NCI-H2196 (cell line): ENCODE measurements around the gene CD36.

Experiments used
- DNase-seq: peaks from one replicate; lab custom pipeline; 2025; ENCODE audit not compliant: unreplicated experiment; lab: John Stamatoyannopoulos, UW

Gene CD36

GRCh38 chr7:80623503-80624252 is 14.8 kb upstream of the CD36 start:
- no peak for DNase-seq

- DNase-seq: no peak
These were observed 13.7 kb upstream of the CD36 start for GRCh38 chr7:80624763-80625162.

GRCh38 chr7:80629023-80629422 is 9.4 kb upstream of the CD36 start:
- DNase-seq: no peak

GRCh38 chr7:80630608-80631405 is 7.6 kb upstream of the CD36 start:
- no peak for DNase-seq

GRCh38 chr7:80631421-80631820 is 7.0 kb upstream of the CD36 start:
- no peak for DNase-seq

- DNase-seq: no peak
These were observed 6.3 kb upstream of the CD36 start for GRCh38 chr7:80632139-80632538.

GRCh38 chr7:80632819-80633218 is 5.6 kb upstream of the CD36 start:
- DNase-seq: no peak

- no peak for DNase-seq
These were observed 3.9 kb upstream of the CD36 start for GRCh38 chr7:80634505-80634904.

- no peak for DNase-seq
These were observed 2.9 kb upstream of the CD36 start for GRCh38 chr7:80635533-80635932.

GRCh38 chr7:80635998-80636397 is 2.4 kb upstream of the CD36 start:
- no peak for DNase-seq

GRCh38 chr7:80636709-80637108 is 1.7 kb upstream of the CD36 start:
- no peak for DNase-seq

- no peak for DNase-seq
These were observed 988 bp upstream of the CD36 start for GRCh38 chr7:80637454-80637853.

GRCh38 chr7:80639011-80639410 is 569 bp downstream of the CD36 start:
- no peak for DNase-seq

- DNase-seq: no peak
These were observed 2.4 kb downstream of the CD36 start for GRCh38 chr7:80640846-80641245.

GRCh38 chr7:80641548-80641947 is 3.1 kb downstream of the CD36 start:
- no peak for DNase-seq

GRCh38 chr7:80642871-80643270 is 4.4 kb downstream of the CD36 start:
- no peak for DNase-seq

- DNase-seq: no peak
These were observed 5.0 kb downstream of the CD36 start for GRCh38 chr7:80643336-80643915.

GRCh38 chr7:80644054-80644453 is 5.6 kb downstream of the CD36 start:
- DNase-seq: no peak

- no peak for DNase-seq
These were observed 7.8 kb downstream of the CD36 start for GRCh38 chr7:80646083-80646865.

GRCh38 chr7:80647436-80647835 is 9.0 kb downstream of the CD36 start:
- no peak for DNase-seq

GRCh38 chr7:80648031-80648600 is 9.7 kb downstream of the CD36 start:
- DNase-seq: no peak
